HEK293T (cell line): ENCODE measurements around the gene NUP160.
"Not testable (repeated sequence)": the region's sequence is repeated elsewhere in the genome, so short reads cannot be mapped to it uniquely, and the experiment has no call there.

Experiments
- CTCF ChIA-PET: fragments of 350-600 bp; formaldehyde crosslinking; extraction: SDS; loops from one replicate; lab custom pipeline; 2021; ENCODE audit warnings: antibody characterized with exemption, inconsistent platforms; lab: Yijun Ruan, JAX
- POLR2A ChIA-PET: fragments of 350-600 bp; formaldehyde crosslinking; extraction: SDS; loops from one replicate; lab custom pipeline; 2020; ENCODE audit warnings: antibody characterized with exemption, inconsistent platforms; lab: Yijun Ruan, JAX
- DNase-seq: peaks from one replicate; pipeline ENCODE4 v3.0.0; 2012; ENCODE audit warnings: mixed read lengths; ENCODE audit errors: extremely low spot score
- ARNT ChIP-seq: fragments of 450-650 bp; IDR thresholded peaks from 2 replicates; pipeline ENCODE4 v1.6.1; 2017; ENCODE audit warnings: mild to moderate bottlenecking
- BHLHE40 ChIP-seq: fragments of 450-650 bp; IDR thresholded peaks from 2 replicates; pipeline ENCODE4 v1.6.1; 2016; ENCODE audit warnings: mild to moderate bottlenecking, moderate library complexity, borderline replicate concordance
- CTBP1 ChIP-seq: fragments of 450-650 bp; IDR thresholded peaks from 2 replicates; pipeline ENCODE4 v1.6.1; 2016; ENCODE audit warnings: borderline replicate concordance
- ELF4 ChIP-seq: fragments of 450-650 bp; IDR thresholded peaks from 2 replicates; pipeline ENCODE4 v1.6.1; 2017; ENCODE audit warnings: antibody characterized with exemption
- FOXA1 ChIP-seq: fragments of 450-650 bp; IDR thresholded peaks from 2 replicates; pipeline ENCODE4 v1.6.1; 2016; ENCODE audit warnings: mild to moderate bottlenecking
- FOXK2 ChIP-seq: fragments of 450-650 bp; IDR thresholded peaks from 2 replicates; pipeline ENCODE4 v1.6.1; 2016; ENCODE audit warnings: mild to moderate bottlenecking
- FOXM1 ChIP-seq: fragments of 450-650 bp; IDR thresholded peaks from 2 replicates; pipeline ENCODE4 v1.6.1; 2017; ENCODE audit warnings: mild to moderate bottlenecking, borderline replicate concordance
- HDGF ChIP-seq: fragments of 450-650 bp; IDR thresholded peaks from 2 replicates; pipeline ENCODE4 v1.6.1; 2017; ENCODE audit warnings: antibody characterized with exemption, borderline replicate concordance
- L3MBTL2 ChIP-seq: fragments of 450-650 bp; conservative IDR thresholded peaks from 2 replicates; pipeline ENCODE4 v1.6.1; 2016; ENCODE audit warnings: mild to moderate bottlenecking
- LEF1 ChIP-seq: fragments of 450-650 bp; IDR thresholded peaks from 2 replicates; pipeline ENCODE4 v1.6.1; 2017; ENCODE audit warnings: mild to moderate bottlenecking, borderline replicate concordance
- NFRKB ChIP-seq: fragments of 450-650 bp; IDR thresholded peaks from 2 replicates; pipeline ENCODE4 v1.6.1; 2016; ENCODE audit warnings: mild to moderate bottlenecking, moderate library complexity
- SP1 ChIP-seq: fragments of 450-650 bp; IDR thresholded peaks from 2 replicates; pipeline ENCODE4 v1.6.1; 2017
- SUZ12 ChIP-seq: fragments of 450-650 bp; IDR thresholded peaks from 2 replicates; pipeline ENCODE4 v1.6.1; 2016; ENCODE audit warnings: mild to moderate bottlenecking
- TARDBP ChIP-seq: fragments of 450-650 bp; IDR thresholded peaks from 2 replicates; pipeline ENCODE4 v1.6.1; 2016
- ZNF384 ChIP-seq: fragments of 450-650 bp; IDR thresholded peaks from 2 replicates; pipeline ENCODE4 v1.6.1; 2016
- TF ChIP-seq, protein P1 (sequence below): fragments of 450-650 bp; IDR thresholded peaks from 2 replicates; pipeline ENCODE4 v1.6.1; 2016

The NUP160 gene

GRCh38 chr11:47842749-47843148 lies 5.4 kb downstream of the NUP160 start:
- no peak for DNase-seq
- CTCF ChIA-PET, result no interaction called here
- no peak for TF ChIP-seq NFRKB
- TF ChIP-seq, protein P1, sequence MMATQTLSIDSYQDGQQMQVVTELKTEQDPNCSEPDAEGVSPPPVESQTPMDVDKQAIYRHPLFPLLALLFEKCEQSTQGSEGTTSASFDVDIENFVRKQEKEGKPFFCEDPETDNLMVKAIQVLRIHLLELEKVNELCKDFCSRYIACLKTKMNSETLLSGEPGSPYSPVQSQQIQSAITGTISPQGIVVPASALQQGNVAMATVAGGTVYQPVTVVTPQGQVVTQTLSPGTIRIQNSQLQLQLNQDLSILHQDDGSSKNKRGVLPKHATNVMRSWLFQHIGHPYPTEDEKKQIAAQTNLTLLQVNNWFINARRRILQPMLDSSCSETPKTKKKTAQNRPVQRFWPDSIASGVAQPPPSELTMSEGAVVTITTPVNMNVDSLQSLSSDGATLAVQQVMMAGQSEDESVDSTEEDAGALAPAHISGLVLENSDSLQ, result no peak
- POLR2A ChIA-PET, result interaction anchor here (0.7 kb wide), 1 partner anchor 10 kb away, joined by 3 read pairs; no protein-coding TSS in a partner anchor

DNA sequence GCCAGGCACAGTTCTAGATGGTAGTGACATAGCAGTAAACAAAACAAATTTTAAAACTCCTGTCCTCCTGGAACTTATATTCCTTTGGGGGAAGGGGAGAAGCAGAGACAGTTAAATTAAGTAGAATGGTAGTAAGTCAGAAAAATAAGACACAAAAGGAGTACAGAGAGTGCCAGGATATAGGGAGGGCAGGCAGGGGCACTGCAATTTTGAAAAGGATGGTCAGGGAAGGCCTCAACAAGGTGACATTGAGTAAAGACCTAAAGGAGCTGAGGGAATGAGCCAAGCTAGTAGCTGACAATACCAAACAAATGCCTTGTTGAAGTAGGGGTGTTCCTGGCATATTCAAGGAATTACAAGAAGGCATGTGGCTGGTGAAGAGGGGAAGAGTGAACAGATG lies 10.2 kb downstream of the NUP160 start:
- POLR2A ChIA-PET, result no interaction called here
- CTCF ChIA-PET, result no interaction called here
- no peak for DNase-seq
- no peak for TF ChIP-seq CTBP1
- TF ChIP-seq SUZ12, result no peak
- no peak for TF ChIP-seq ZNF384
- TF ChIP-seq NFRKB, result no peak
- TF ChIP-seq, protein P1, result no peak
- no peak for TF ChIP-seq TARDBP
- TF ChIP-seq FOXA1, result no peak
- no peak for TF ChIP-seq L3MBTL2
- no peak for TF ChIP-seq FOXK2
- TF ChIP-seq SP1, result no peak
- TF ChIP-seq LEF1, result no peak
- TF ChIP-seq HDGF, result no peak
- TF ChIP-seq ELF4, result no peak
- TF ChIP-seq BHLHE40, result no peak
- no peak for TF ChIP-seq FOXM1
- TF ChIP-seq ARNT, result no peak

GRCh38 chr11:47837292-47837691 lies 10.9 kb downstream of the NUP160 start:
- no peak for TF ChIP-seq FOXK2
- TF ChIP-seq NFRKB, result no peak
- TF ChIP-seq FOXA1, result no peak
- no peak for TF ChIP-seq BHLHE40
- no peak for TF ChIP-seq ELF4
- TF ChIP-seq FOXM1, result no peak
- no peak for TF ChIP-seq TARDBP
- no peak for TF ChIP-seq CTBP1
- TF ChIP-seq, protein P1, result no peak
- no peak for TF ChIP-seq ARNT
- TF ChIP-seq ZNF384, result no peak
- no peak for TF ChIP-seq SP1
- no peak for TF ChIP-seq HDGF
- no peak for TF ChIP-seq SUZ12
- DNase-seq, result no peak
- ChIA-PET POLR2A (no interaction called here), CTCF (no interaction called here)

GRCh38 chr11:47830013-47830412 lies 18.1 kb downstream of the NUP160 start:
- CTCF ChIA-PET, DNase-seq: not testable (repeated sequence)

DNA sequence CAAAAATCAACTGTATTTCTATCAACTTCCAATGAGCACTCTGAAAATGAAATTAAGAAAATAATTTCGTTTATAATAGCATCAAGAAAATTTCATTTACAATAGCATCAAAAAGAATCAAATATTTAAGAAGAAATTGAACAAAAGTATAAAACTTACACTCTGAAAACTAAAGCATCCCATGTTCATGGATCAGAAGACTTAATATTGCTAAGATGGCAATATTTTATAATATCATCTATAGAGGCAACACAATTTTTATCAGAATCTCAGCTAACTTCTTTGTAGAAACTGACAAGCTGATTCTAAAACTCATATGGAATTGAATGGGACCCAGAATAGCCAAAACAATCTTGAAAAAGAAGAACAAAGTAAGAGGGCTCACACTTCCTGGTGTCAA lies 19.9 kb downstream of the NUP160 start:
- DNase-seq, result no peak
- CTCF ChIA-PET, result no interaction called here
- POLR2A ChIA-PET, result no interaction called here
- TF ChIP-seq HDGF (no peak), CTBP1 (no peak), ELF4 (no peak)

More at GRCh38 chr11:47830013-47830412, 18.1 kb downstream of the NUP160 start:
- POLR2A ChIA-PET, result not testable (repeated sequence)

GRCh38 chr11:47822664-47823063 lies 25.5 kb downstream of the NUP160 start:
- POLR2A ChIA-PET, DNase-seq, CTCF ChIA-PET: not testable (repeated sequence)

DNA sequence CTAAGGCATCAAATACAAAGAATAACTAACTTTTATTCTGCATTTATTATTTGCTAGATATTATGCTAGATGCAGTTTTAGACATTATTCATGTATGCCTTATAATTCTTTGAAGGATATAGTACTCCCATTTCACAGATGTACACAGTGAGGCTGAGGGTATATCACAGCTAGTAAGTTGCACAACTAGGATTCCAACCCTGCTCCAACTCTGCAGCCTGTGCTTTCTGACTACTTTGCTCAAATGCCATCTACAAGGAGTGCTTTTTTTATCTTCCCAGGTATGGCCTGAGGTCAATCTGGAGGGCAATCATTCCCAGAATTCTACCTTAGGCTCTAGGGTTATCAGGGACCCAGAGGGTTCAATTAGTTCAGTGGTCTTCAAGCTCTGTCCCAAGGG lies 28.4 kb downstream of the NUP160 start:
- TF ChIP-seq ZNF384 (no peak), L3MBTL2 (no peak), BHLHE40 (no peak), ELF4 (no peak)
- CTCF ChIA-PET, result no interaction called here
- POLR2A ChIA-PET, result no interaction called here
- DNase-seq, result no peak

DNA sequence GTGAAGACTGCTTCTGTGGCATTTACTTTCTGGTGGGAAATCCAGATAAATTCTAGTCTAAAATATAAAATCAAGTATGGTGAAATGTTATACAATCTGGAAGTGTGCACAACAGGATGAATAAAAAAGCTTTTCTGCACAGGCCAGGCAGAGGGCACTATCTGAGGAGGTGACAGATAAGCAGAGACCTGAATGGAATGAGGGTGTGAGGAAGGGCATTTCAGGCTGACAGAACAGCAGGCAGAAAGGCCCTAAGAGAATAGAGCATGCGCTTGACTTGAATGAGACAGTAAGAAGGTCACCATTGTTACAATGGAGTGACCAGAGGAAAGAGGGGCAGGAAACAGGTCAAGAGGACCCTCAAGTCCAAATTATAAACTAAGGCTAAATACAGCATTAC lies 47.4 kb downstream of the NUP160 start:
- CTCF ChIA-PET, result no interaction called here
- no peak for DNase-seq
- POLR2A ChIA-PET, result no interaction called here
- TF ChIP-seq ELF4 (no peak), HDGF (no peak), TARDBP (no peak), SP1 (no peak), FOXK2 (no peak), L3MBTL2 (no peak), CTBP1 (no peak), FOXA1 (no peak), FOXM1 (no peak), LEF1 (no peak), ARNT (no peak), ZNF384 (no peak), BHLHE40 (no peak), NFRKB (no peak), SUZ12 (no peak)
- TF ChIP-seq, protein P1, result no peak
